Prostate gland (tissue), 2 donors: ENCODE measurements around the gene ECE1.

ENCODE experiments used
- CTCF ChIP-seq, 4 experiments: fragments of 200-600 bp in 2 of 4; fragments of 450-650 bp in 2 of 4; sonication (generic) in 2 of 4; IDR thresholded peaks; 1 replicate in 3 of 4; 2 replicates in 1 of 4; pipeline ENCODE4 v1.5.1; 2016 to 2019; ENCODE audit warnings: antibody characterized with exemption in 4 of 4, mild to moderate bottlenecking in 2 of 4, moderate library complexity in 2 of 4
- POLR2A ChIP-seq: fragments of 450-650 bp; IDR thresholded peaks from one replicate; pipeline ENCODE4 v1.6.1; 2016; ENCODE audit warnings: antibody characterized with exemption, mild to moderate bottlenecking

- TF ChIP-seq POLR2A (no peak), CTCF (IDR thresholded peaks at IDR 0.05) (no peak)
Measured at GRCh38 chr1:21260405-21261125, 29.7 kb downstream of the ECE1 start.
